Activated T-helper 17 cell treated with anti-CD3 and anti-CD28 coated beads, Interleukin-2, amount 50 U/mL, for 72 hours (primary cell): ENCODE data around the gene ODAD3. TPM values are rescaled to one million over a fixed set of nuclear protein-coding genes. Genes with fewer than 3 reads are reported as not detected.
A peak's percentile ranks its signal among the peaks of the same experiment; 100 is the strongest.
"Not testable (repeated sequence)": the region's sequence is repeated elsewhere in the genome, so short reads cannot be mapped to it uniquely, and the experiment has no call there.

Source experiments
- ATAC-seq: fragments of 150-1000 bp; cut with Tn5 transposase; replicated peaks from 2 replicates; pipeline ENCODE4 v1.10.0; 2021; ENCODE audit warnings: mild to moderate bottlenecking, moderate library complexity
- H3K27ac Mint-ChIP-seq: one replicate; pipeline ENCODE4 v1.8.0; 2022; ENCODE audit warnings: mixed read lengths
- H3K27me3 Mint-ChIP-seq: one replicate; pipeline ENCODE4 v1.8.0; 2022; ENCODE audit warnings: mixed read lengths
- H3K36me3 Mint-ChIP-seq: one replicate; pipeline ENCODE4 v1.8.0; 2022; ENCODE audit warnings: low read depth, mild to moderate bottlenecking, mixed read lengths
- H3K4me1 Mint-ChIP-seq: one replicate; pipeline ENCODE4 v1.8.0; 2022; ENCODE audit warnings: mixed read lengths
- H3K4me3 Mint-ChIP-seq: one replicate; pipeline ENCODE4 v1.8.0; 2022; ENCODE audit warnings: mild to moderate bottlenecking, mixed read lengths
- H3K9me3 Mint-ChIP-seq: one replicate; pipeline ENCODE4 v1.8.0; 2022; ENCODE audit warnings: mixed read lengths
- total RNA-seq, 2 donors: library from RNA; stranded (reverse); gene quantifications; one replicate each; pipeline ENCODE4 v1.2.3, GENCODE V29; 2022

ODAD3 gene
- total RNA-seq = under 1 TPM; 0.15 to 0.42 TPM

DNA sequence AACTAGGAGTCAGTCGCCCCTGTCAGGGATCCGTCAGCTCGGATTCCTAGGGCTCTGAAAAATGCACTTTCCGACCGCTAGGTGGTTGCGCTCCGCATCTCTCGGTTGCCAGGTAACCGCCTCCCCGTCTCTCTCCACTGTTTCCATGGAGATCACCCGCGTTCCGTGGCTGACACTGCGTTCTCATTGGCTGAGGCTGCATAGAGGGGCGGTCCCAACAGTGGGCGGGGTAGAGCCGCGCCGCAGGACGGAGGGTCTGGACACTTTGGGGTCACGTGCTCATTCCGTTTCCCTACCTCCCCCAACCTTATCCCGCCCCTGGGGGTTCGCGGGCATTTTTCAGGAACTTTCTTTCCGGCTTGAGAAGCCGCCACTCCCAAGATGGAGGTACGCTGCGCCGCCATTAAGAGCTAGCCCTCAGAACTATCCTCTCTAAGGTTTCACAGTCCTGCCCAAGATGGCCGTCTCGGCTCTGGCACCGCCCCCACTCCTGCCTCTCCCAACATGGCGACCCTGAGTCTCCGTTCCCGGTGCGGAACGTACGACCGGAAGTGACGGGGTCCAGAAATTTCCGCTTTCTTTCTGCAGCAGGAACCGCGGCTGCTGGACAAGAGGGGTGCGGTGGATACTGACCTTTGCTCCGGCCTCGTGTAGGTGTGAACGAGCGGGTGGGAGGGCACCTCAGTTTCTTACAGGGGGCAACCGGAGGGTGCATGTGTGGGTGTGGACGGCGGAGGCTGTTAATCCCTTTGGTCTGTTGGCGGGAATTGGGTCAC, at the start of gene ODAD3, which contains the start of gene PRKCSH:
Gene ODAD3, minus strand, starts transcription at position 65 of the 776 bp plus-strand sequence. CDS start 105 bp downstream, outside the sequence.
Gene PRKCSH, plus strand, starts transcription at position 579 of the 776 bp plus-strand sequence. CDS start 483 bp downstream, outside the sequence.
- H3K9me3 Mint-ChIP-seq = no peaks in the 10 kb centered on the region
- no peaks in the 10 kb centered on the region for H3K27me3 Mint-ChIP-seq

DNA sequence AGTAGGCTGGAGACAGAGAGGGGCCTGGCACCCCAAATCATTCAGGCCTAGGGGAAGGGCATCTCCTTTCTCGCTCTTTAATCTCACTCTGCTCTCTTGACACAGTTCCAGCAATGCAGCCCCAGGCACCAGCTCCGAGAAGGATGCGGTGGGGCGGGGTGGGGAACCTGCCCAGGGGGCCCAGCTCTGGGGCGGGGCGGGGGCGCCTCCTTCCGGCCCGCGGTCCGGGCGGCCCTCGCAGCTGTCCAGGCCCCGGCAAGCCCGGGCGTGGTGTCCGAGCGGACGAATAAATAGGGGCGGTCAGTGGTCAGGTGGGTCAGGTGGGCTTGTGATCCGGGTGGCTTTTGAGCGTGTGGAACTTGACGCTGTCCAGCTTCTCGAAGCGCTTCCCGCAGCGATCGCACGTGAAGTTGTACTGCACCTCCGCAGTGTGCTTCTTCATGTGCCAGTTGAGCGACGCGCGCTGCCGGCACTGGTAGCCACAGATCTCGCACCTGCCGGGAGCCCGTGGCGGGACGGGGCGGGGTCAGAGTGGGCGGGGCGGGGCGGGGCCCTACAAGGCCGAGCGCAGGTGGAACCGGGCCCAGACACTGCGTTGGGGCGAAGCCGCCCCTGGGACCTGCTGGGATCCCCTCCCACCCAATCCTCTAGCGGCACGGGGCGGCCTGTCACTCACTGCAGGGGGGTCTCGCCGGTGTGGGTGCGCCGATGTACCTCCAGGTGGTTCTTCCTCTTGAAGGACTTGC, 48.6 kb upstream of the ODAD3 start:
- H3K27ac Mint-ChIP-seq = peak overlapping the region; percentile 82
- H3K4me1 Mint-ChIP-seq = peaks cover 13% of the 10 kb centered on the region
- ATAC-seq = no peak
- peaks cover 27% of the 10 kb centered on the region for H3K36me3 Mint-ChIP-seq
- H3K27me3 Mint-ChIP-seq = peaks cover 16% of the 10 kb centered on the region
- H3K4me3 Mint-ChIP-seq = peak overlapping the region; percentile 78
- H3K9me3 Mint-ChIP-seq = no peaks in the 10 kb centered on the region

More for the DNA sequence above, at the start of gene ODAD3, which contains the start of gene PRKCSH:
- Mint-ChIP-seq H3K4me1 (no peaks in the 10 kb centered on the region), H3K27ac (peak within 1 kb of the TSS; percentile 99), H3K36me3 (peaks cover 51% of the 10 kb centered on the region), H3K4me3 (peak within 1 kb of the TSS; percentile 99)
- peak; percentile 94 for ATAC-seq

DNA sequence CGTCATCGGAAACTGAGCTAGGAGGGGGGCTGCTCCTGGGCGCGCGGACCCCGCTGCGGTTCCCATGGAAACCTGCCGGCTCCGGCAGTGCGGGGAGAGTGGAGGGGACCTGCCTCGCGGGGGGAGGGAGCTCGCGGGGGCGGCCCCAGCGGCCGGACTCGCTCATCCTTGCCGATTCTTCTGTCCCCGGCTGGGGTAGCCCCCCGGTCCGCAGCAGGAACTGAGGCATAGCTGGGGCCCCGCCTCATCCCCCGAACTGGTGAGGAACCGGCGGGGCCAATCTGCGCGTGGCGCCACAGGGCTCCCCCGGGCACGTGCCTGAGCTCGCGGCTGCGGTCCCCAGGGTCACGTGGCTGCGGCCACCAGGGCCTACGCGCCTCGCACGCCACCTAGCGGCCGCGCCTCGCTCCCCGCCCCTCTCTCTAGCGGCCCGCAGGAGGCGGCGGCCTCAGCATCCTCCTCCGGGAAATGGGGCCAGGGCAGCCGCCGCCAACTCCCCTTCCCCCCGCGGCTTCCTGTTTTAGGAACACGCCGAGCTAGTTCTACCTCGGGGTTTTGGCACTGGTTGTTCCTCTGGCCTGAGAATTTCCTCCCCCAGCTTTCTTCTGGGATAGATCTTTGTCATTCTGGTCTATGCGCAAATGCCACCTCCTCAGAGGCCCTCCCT, 47.6 kb upstream of the ODAD3 start:
- peak; percentile 82 for ATAC-seq
- Mint-ChIP-seq H3K9me3 (no peaks in the 10 kb centered on the region), H3K27ac (peak overlapping the region; percentile 82), H3K36me3 (peaks cover 25% of the 10 kb centered on the region), H3K4me1 (peaks cover 14% of the 10 kb centered on the region), H3K27me3 (peaks cover 19% of the 10 kb centered on the region), H3K4me3 (peak overlapping the region; percentile 78)

DNA sequence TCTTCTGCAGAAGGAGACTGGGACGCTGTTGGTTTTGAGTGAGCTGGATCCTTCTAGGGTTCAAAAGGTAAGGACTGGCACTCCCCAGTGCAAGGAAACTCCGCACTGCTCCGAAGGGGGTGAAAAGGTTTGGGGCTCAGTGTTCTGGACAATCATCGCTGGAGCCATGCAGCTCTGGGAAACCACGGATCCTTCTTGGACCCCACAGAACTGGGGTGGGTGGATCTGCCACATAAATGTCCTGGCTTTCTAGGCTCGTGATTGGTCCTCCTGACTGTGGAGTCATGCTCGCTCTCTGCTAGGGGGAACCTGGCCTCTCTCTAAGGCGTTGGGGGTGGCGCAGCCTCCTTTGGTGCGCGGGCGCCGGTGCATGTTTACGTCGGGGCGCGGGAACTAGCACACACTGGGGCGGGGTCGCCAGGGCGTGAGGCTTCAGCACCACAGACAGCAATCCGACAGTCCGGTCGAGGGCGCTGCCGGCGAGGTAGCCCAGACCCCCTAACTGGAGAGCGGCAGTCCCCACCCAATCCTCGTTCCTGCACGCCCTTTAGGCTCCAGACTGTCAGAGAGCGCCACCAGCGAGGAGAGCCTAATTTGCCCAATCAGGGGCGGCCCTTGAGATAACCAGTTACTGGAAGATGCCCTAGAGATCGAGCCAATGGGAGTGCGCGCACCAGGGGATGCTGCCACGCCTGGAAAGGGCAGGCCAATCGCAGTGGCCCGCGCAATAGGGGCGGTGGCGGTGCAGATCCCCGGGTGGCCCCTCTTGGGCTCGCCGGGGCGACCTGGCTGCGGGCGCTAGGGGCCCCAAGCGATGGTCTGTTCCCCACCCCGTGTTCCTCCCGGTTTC, 46.8 kb upstream of the ODAD3 start:
- Mint-ChIP-seq H3K27ac (peak overlapping the region; percentile 82), H3K27me3 (peaks cover 19% of the 10 kb centered on the region), H3K9me3 (no peaks in the 10 kb centered on the region), H3K4me3 (peak overlapping the region; percentile 78), H3K4me1 (peaks cover 14% of the 10 kb centered on the region), H3K36me3 (peaks cover 19% of the 10 kb centered on the region)
- peak; percentile 88 for ATAC-seq

DNA sequence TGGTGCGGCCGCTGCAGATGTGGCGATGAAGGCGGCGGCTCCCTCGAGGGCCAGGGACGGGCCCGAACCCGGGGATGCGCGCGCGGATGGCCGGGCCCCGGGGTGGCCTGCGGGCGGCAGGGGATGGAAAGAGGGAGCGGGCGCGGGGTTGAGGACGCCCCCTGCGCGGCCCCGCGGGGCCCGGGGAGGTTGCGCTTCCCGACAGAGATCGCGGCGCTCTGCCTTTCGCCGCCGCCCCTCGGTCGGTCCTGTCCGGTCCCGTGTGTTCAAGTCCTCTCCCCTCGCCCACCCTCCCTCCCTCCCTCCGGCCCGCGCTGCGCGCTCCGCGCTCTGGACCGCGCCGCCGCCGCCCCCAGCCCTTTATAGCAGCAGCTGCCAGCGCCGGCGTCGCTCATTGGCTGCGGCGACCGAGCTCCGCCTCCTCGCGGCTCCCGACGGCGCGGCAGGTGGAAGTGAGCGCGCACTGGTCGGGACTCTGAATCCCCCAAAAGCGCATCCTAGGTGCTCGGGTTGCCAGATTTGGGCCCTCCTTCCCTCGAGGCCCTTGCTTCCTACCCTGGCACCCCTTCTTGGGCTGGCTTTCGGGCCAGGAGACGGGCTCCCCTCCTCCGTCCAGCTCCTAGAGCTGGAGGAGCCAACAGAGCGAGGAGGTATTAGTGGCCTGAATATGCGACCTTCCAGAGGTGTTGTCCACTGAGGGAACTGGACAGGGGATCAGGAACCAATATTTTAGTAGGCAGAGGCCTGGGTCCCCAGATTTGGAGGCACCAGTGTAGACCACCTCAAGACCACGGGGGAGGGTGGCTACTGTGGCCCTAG, 46.0 kb upstream of the ODAD3 start, which contains the start of gene ELAVL3:
Gene ELAVL3, minus strand, starts transcription at position 332 of the 819 bp plus-strand sequence. CDS start 438 bp downstream, outside the sequence.
- H3K36me3 Mint-ChIP-seq = peaks cover 19% of the 10 kb centered on the region
- H3K4me1 Mint-ChIP-seq = peaks cover 14% of the 10 kb centered on the region
- H3K9me3 Mint-ChIP-seq = no peaks in the 10 kb centered on the region
- H3K27me3 Mint-ChIP-seq = peaks cover 19% of the 10 kb centered on the region
- H3K27ac Mint-ChIP-seq = peak within 1 kb of the TSS; percentile 82
- peak within 1 kb of the TSS; percentile 78 for H3K4me3 Mint-ChIP-seq
- no peak for ATAC-seq

DNA sequence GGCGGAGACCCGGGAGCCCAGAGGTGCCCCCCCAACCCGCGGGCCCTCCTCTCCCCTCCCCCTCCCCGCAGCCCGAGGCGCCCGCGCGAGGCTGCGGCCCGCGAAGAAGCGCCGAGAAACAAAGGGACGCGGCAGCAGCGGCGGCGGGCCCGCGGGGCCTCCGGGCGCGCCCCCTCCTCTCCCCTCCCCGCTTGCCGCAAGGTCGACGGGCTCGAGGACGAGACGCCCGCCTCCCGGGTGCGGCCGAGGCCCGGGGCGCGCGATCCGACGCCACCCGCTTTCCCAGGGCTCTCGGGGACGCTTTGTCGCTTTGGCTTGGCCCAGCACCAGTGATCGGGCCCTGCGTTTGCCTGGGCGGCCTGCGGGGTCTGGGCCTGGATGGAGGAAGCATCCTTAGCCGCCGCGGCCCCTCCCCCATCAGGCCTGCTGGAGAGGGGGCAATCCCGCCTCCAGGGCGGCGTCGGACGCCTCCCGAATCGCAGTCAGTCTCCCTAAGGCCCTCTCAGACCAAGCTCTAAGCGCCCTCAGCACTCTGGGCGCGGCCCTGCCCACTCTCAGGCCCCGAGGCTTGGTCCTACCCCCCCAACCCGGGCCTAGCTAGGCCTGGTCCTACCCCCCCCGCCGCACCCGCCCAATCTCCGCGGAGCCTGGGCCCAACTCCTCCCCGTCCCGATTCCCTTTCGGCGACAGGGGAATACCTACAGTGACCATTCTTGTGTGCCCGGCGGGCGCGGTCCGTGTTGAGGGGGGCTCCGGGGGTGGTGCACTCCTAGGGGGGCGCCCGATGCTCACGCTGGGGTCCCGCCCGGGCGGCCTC, 45.2 kb upstream of the ODAD3 start:
- Mint-ChIP-seq H3K9me3 (no peaks in the 10 kb centered on the region), H3K27ac (no peak overlapping the region), H3K36me3 (peaks cover 16% of the 10 kb centered on the region), H3K4me1 (peaks cover 9% of the 10 kb centered on the region), H3K27me3 (peaks cover 19% of the 10 kb centered on the region), H3K4me3 (no peak overlapping the region)
- no peak for ATAC-seq

DNA sequence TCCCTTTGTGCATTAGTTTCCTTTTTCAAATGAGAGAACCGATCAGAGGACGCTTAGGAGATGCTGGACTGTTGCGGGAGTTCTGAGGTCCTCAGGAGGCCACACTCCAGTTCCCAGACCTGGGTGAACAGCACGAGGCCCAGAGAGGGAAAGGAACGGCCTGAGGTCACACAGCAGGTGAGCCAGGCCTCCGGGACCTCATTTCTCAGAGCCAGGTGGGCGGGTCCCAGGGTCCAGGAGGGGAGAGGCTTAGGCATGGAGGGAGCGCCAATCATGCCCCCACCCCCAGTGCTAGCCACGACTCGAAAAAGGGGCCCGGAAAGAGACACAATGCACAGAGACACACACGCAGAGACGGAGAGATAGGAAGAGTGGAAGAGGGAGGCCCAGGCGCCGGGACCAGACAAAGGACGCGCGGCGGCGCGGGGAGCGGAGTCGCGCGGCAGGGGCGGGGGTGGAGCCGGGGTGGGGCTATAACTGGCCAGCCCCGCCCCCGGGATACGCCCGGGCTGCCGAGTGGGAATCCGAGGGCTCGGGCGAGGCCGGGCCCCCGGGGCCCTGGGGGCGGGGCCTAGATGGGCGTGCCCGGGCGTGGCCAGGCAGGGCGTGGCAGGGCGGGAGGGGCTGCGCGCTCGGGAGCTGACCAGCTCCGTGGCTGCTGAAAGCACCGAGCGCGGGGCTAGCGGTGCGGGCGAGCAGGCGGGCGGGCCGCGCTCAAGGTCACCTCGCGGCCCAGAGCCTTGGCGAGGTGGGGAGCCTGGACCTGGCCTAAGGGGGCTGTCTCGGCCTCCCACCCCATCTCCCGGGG, 44.4 kb upstream of the ODAD3 start:
- Mint-ChIP-seq H3K27me3 (peaks cover 19% of the 10 kb centered on the region), H3K9me3 (no peaks in the 10 kb centered on the region), H3K36me3 (peaks cover 12% of the 10 kb centered on the region), H3K4me1 (peaks cover 7% of the 10 kb centered on the region), H3K4me3 (peak overlapping the region; percentile 44), H3K27ac (no peak overlapping the region)
- no peak for ATAC-seq

DNA sequence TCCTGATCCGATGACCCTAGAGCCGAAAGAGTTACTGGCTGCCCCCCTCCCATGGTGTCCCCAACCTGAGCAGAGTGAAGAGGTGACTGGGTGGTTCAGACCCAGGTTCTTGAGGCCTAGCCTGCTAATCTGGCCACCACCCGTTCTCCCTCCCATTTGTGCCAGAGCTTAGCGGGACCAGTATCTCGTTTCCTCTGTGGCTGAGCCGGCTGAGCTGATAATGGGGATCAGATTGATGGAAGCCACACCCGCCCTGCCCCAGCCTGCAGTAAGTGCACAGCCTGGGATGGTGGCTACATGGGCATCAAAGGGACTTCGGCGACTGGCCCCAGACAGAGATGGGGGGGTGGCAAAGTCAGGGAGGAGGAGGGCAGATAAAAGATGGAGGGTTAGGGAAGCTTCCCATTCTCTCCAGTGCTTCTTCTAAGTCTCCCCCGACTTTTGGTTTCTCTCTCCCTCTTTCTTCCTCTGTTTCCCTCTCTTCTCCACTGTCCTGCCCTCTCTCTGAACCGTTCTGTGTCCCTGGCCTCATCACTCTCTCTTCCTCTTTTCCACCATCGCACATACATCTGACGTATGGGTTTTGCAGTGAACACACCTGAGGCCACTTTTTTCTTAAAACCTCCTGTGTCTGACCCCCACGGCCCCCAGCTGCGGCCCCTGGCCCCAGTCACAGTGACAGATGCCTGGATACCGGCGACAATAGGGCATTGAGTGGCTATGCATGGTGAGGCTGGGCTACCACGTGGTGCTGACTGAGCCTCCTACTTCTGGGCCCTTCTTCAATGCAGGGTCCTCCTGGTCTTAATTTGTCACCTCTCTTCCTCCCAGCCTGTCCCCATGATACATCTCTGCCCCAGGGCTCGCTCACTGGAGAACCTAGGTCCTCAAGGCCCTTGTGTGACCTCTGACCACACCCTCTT, 43.5 kb upstream of the ODAD3 start:
- H3K4me3 Mint-ChIP-seq = peak overlapping the region; percentile 44
- H3K36me3 Mint-ChIP-seq = peaks cover 12% of the 10 kb centered on the region
- peaks cover 19% of the 10 kb centered on the region for H3K27me3 Mint-ChIP-seq
- H3K9me3 Mint-ChIP-seq = no peaks in the 10 kb centered on the region
- no peak for ATAC-seq
- H3K27ac Mint-ChIP-seq = no peak overlapping the region
- H3K4me1 Mint-ChIP-seq = peaks cover 7% of the 10 kb centered on the region

DNA sequence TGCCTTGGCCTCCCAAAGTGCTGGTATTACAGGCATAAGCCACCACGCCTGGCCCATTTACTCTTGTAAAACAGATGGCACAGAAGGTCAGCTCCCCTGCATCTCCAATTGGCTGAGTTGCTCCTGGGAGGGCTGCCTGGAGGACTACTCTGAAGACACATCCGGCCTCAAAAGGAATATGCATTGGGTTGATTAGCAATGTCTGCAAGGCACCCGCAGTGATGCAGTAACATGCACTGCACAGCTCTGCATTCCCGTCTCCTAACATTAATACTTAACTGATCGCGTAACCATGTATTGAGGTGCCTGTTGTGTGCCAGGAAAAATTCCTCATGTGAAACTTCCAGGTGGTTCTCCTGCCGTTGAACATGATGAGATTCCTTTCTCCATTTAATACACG, 40.9 kb upstream of the ODAD3 start:
- peaks cover 13% of the 10 kb centered on the region for H3K27me3 Mint-ChIP-seq
- no peak overlapping the region for H3K27ac Mint-ChIP-seq
- H3K9me3 Mint-ChIP-seq = no peaks in the 10 kb centered on the region
- ATAC-seq = no peak
- H3K4me3 Mint-ChIP-seq = no peak overlapping the region
- peaks cover 7% of the 10 kb centered on the region for H3K4me1 Mint-ChIP-seq
- H3K36me3 Mint-ChIP-seq = no peaks in the 10 kb centered on the region

DNA sequence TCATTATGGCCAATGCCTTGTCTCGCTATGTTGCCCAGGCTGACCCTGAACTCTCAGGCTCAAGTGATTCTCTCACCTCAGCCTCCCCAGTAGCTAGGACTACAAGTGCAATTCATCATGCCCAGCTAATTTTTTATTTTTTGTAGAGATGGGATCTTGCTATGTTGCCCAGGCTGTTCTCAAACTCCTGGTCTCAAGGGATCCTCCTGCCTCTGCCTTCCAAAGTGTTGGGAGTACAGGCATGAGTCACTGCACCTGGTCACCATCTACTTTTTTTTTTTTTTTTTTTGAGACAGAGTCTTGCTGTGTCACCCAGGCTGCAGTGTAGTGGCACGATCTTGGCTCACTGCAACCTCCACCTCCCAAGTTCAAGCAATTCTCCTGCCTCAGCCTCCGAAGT, 40.4 kb upstream of the ODAD3 start:
- not testable (repeated sequence) for H3K36me3 Mint-ChIP-seq, ATAC-seq, H3K9me3 Mint-ChIP-seq, H3K27ac Mint-ChIP-seq, H3K4me1 Mint-ChIP-seq, H3K4me3 Mint-ChIP-seq
- peaks cover 13% of the 10 kb centered on the region for H3K27me3 Mint-ChIP-seq

DNA sequence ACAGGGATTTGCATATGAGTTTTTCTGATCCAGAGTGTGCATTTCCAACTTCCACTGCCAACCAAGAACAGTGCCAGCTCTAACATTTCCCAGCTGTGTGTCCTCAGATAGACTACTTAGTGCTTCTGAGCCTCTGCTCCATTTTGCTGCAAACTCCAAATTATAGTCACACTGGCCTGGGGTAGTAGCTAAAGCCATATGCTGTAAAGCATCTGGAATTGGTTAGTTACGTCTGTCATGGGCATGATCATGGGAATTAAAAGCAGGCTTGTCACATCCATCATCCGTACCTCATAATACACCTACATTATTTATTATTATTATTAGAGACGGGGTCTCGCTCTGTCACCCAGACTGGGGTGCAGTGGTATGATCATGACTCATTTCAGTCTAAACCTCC, 38.8 kb upstream of the ODAD3 start:
- Mint-ChIP-seq H3K9me3 (no peaks in the 10 kb centered on the region), H3K4me3 (no peak overlapping the region), H3K27ac (no peak overlapping the region), H3K4me1 (peaks cover 3% of the 10 kb centered on the region), H3K27me3 (peaks cover 8% of the 10 kb centered on the region), H3K36me3 (no peaks in the 10 kb centered on the region)
- ATAC-seq = no peak
